Loucy (cell line): ENCODE results near the gene SH3RF1.

Source experiments
- CTCF ChIP-seq: fragments of 200-600 bp; sonication (generic); conservative IDR thresholded peaks from 2 replicates; pipeline ENCODE4 v1.5.1; 2014; ENCODE audit warnings: mild to moderate bottlenecking, antibody characterized with exemption, low read length
- EZH2phosphoT487 ChIP-seq: fragments of 200-600 bp; IDR thresholded peaks from 2 replicates; pipeline ENCODE4 v1.6.1; 2018; ENCODE audit warnings: antibody characterized with exemption, mild to moderate bottlenecking, moderate library complexity, borderline replicate concordance

GRCh38 chr4:169266081-169266480 is 4.7 kb downstream of the SH3RF1 start:
- no peak for TF ChIP-seq EZH2phosphoT487
- no peak for TF ChIP-seq CTCF
